NOMO-1 treated with DMSO at 0.1 percent for 48 hours (cell line): ENCODE measurements around the gene KIF3A.
A peak's percentile ranks its signal among the peaks of the same experiment; 100 is the strongest.
"Not testable (repeated sequence)": the region's sequence is repeated elsewhere in the genome, so short reads cannot be mapped to it uniquely, and the experiment has no call there.

ENCODE experiments used
- DNase-seq: peaks from one replicate; lab custom pipeline; 2025; ENCODE audit not compliant: unreplicated experiment; lab: John Stamatoyannopoulos, UW

Gene KIF3A

DNA sequence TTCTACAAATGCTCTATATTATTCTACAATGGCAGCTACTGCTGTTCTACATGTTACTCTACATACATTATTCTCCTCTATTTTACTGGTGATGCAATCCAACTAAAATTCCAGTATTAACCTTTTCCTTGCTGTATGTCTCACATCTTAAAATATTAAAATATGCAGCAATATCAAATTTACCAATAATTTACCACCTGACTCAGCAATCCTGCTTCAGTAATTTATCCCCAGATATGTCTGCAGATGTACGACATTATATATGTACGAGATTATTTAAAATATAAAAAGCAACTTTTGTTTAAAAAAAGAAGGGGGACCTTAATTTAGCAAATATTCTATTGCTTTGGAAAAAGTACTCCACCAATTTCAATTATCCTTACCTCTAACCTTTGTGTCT lies 11.6 kb downstream of the KIF3A start:
- DNase-seq, result no peak

DNA sequence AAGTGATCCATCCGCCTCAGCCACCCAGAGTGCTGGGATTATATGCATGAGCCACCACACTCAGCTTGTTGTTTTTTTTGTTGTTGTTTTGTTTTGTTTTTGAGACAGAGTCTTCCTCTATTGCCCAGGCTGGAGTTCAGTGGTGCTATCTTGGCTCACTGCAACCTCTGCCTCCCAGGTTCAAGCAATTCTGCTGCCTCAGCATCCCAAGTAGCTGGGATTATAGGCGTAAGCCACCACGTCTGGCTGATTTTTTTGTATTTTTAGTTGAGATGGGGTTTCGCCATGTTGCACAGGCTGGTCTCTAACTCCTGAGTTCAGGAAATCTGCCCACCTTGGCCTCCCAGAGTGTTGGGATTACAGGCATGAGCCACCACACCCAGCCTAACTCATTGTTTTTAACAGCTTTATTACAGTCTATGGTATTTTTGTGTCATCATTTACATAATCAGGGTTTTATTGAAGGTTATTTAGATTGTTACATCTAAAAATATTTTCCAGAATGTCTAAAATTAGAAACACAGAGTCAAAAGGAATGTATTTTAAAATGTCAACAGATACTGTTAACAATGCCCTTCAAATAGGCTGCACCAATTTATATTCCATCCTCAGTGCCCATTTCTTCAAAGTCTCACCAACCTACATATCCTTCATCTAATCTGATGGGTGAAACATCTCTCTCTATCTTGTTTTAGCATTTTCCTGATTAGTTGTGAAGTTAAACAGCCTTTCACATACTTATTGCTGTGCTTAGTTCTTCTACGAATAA lies 18.6 kb downstream of the KIF3A start:
- no peak for DNase-seq

DNA sequence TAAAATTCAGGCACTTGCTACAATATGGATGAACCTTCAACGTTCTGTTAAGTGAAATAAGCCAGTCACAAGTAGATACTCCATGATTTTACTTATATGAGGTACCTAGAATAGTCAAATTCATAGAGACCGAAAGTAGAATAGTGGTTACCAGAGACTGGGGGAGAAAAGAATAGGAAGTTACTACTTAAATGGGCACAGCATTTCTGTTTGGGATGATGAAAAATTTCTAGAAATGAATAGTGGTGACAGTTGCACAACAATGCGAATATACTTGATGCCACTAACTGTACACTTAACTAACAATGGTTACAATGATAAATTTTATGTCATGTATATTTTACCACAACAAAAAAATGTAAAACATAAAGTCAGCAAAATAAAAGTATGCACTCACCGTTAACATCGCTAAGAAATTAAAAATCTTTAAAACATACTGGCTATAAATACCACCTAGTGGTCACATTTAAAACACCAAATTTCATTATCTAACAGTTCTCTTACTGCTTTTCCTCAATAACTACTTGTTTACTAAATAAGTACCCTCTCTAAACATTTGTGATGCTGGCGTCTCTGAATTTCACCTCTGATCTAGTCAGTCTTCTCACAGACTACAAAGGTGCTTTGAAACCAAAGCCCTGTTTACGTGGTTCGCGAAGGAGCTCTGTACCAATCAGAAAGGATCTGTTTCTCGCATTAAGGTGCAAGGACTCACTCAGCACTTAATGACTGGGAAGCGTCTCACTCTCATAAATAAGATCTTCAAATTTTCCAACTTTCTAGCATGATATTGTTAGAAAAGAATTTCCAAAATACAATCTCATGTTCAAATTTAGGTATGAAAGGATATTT lies 22.7 kb downstream of the KIF3A start:
- DNase-seq, result peak; percentile 30

DNA sequence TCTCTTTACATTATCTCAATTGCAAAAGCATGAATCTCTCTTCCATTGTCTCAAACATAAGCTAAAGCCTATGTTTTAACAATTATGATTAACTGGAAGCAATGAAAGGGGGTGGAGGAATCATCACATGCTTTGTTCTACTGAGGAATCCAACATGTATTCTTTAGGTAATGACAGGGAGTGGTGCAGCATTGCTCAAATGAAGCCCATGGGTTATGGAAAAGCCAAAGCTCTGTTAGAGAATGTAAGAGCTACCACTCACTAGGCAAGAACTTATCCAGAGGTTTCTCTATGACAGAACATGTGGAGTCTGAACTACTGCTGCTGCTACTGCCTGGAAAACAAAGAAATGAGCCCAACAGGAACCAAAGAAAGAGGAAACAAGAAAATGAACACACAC lies 28.7 kb downstream of the KIF3A start:
- DNase-seq, result no peak

DNA sequence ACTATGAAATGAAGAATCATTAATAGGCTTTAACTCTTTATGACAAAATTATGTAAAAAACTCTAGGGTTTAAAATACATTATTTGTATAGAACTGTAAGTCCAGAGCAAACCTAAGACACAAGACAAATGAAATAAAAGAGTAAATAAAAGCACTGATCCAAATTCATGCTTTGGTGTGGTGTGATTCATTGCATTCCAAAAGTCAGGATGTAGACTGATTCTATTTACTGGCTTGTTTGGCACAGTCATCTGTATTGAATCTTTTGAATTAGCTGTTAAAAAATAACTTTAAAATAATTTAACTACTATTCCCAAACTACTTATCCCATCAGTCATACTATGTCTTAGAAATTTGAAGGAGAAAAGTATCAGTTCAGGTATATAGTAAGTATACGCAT lies 32.5 kb downstream of the KIF3A start:
- DNase-seq, result no peak

GRCh38 chr5:132695956-132696355 lies 41.4 kb downstream of the KIF3A start:
- no peak for DNase-seq

DNA sequence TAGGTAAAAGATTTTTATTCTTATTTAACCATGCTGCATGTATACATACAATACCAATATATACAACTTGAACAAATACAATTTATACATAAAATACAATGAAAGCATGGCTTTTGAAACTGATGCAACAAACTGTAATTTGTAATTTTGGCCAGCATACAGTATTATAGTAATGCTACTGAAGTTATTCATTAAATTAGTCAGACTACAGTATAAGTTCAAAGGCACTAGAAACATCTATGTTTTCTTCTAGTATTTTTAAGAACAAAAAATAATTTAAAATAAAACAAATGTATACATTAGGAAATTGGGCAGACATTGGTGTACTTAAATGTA lies 44.7 kb downstream of the KIF3A start:
- DNase-seq, result no peak

DNA sequence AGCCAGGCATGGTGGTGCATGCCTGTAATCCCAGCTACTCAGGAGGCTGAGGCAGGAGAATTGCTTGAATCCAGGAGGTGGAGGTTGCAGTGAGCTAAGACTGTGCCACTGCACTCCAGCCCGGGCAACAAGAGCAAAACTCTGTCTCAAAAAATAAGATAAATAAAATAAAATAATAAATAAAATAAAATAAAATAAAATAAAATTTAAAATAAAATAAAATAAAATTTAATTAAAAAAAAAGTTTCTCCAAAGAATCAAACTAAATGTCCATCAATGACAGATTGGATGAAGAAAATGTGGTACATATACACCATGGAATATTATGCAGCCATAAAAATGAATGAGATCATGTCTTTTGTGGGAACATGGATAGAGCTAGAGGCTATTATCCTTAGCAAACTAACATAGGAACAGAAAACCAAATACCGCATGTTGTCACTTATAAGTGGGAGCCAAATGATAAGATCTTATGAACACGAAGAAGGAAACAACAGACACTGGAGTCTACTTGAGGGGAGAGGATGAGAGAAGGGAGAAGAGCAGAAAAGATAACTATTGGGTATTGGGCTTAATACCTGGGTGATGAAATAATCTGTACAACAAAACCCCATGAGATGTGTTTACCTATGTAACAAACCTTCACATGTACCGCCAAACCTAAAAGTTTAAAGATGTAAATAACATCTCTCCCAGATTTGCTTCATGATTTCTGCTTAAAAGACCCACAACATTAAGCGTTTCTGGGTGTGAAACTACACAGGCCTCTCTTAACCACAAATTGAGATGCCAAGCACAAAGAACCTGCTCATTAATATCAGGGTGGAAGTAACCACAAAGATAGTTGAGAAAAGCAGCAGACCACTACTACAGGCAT lies 45.4 kb downstream of the KIF3A start:
- not testable (repeated sequence) for DNase-seq

DNA sequence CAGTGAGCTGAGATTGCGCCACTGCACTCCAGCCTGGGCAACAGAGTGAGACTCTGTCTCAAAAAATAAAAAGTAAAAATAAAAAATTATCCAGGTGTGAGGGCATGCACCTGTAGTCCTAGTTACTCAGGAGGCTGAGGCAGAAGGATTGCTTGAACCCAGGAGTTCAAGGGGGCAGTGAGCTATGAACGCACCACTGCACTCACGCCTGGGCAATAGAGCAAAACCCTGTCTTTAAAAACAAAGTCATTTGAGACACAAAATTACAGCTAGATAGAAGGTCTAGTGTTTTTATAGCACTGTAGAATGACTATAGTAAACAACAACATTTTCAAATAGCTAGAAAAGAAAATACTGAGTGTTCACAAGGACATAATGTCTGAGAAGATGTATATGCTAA lies 47.2 kb downstream of the KIF3A start:
- no peak for DNase-seq

- no peak for DNase-seq
Observed at GRCh38 chr5:132689513-132689912, 47.8 kb downstream of the KIF3A start.

DNA sequence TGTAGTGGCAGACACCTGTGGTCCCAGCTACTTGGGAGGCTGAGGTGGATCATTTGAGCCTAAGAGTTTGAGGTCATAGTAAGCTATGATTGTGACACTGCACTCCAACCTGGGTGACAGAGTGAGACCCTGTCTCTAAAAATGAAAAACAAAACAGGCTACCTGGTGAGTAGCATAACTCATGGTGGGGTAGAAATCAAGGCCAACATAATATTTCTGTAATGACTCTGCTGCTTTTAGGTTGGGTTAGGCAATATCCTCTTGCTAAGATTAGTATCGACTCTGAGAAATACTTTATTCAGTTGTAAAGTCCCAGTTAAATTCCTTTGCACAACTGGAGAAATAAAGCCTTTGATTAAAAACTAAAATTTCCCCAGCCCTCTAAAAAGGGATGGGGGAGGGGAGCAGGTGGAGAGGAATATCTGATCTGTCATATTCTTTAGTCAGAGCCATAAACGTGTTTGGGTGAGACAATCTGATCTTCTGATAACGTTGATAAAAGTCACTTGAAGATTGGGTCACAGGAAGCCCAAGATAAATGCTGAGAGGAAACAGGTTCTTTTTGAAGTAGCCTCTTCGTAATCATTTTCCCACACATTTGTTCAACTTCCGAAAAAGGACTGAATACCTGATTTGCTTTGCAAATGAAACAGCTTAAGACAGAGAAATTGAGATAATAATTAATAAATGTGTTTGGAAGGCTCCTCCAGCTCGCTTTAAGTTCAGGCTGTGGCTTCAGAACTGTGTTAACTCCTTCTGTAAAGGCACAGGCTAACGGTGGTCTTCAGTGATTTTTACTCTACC lies 48.6 kb downstream of the KIF3A start:
- DNase-seq, result peak; percentile 58

GRCh38 chr5:132687995-132688394 lies 49.4 kb downstream of the KIF3A start:
- no peak for DNase-seq

DNA sequence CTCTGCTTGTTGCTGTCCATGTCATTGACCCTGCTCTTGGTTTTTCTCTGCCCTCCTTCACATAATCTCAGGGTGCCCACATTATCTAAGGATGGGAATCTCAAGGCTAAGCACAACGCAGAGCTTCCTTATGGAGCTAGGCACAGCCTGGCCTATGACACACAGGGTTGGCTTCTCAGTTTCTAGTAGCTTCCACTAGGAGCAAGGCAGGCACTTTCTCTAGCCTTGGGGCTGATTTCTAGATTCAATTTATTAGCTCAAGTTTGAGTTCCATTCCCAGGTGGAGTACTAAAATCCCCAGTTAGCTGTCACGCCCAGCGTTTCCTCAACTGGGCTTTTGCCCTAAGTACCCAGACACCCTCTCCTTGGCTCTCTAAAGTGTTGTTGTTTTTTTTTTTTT lies 51.2 kb downstream of the KIF3A start:
- no peak for DNase-seq

- no peak for DNase-seq
Observed at GRCh38 chr5:132684922-132685720, 52.2 kb downstream of the KIF3A start.

DNA sequence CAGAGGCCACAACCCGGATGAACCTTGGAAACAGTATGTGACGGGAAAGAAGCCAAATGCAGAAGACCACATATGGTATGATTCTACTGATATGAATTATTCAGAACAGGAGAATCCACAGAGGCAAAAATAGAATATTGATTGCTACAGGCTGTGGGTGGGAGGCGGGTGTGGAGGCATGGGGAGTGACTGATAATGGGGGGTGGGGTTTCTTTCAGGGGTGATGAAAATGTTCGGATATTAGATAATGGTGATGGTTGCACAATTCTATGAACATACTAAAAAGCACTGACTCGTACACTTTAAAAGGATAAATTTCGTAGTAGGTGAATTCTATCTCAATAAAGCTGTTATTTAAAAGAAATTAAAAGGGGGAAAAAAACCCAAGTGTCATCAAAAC lies 52.9 kb downstream of the KIF3A start:
- DNase-seq, result no peak

GRCh38 chr5:132681983-132682382 lies 55.4 kb downstream of the KIF3A start:
- DNase-seq, result no peak

DNA sequence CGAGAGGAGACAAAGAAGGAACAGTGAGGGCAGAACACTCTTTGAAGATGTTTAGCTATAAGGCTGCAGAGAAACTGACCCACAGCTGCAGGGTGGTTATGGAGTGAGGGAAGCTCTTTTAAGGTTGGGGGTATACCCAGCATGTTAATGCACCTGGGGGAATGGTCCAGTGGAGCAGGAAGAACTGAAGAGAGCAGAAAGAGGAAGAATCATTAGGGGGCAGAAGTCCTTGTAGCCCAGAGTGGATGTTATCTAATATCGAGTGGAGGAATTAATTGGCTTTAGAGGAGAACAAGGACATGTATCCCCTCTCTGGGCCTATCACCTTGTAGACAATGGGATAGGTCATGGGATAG lies 55.9 kb downstream of the KIF3A start:
- no peak for DNase-seq

DNA sequence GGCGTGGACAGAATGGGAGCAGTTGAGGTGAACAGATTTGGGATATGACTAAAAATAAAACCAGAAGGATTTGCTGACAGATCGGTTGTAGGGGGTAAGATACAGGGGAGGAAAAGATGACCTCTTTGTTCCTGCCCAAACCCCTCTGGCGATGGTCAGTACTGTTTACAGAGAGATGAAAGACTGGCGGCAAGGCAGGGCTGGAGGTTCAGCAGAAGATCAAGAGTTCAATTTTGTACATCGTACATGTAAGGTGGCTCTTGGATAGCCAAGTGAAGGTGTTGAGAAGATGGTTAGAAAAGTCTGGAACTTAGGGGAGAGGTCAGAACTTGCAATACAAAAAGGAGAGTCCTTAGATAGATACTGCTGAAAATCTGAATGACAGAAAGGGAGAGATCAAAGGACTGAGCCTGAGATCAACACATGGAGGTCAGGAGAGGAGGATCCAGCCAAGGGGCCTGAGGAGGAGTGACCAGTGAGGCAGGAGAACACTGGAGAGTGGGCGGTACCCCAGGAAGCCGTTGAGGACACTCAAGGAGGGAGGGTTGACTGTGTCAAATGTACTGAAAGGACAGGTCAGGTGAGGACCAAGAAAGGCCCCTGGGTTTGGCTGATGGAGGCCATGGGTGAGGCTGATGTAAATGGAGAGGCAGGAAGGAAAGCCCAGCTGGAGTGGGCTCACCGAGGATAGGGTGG lies 56.4 kb downstream of the KIF3A start:
- no peak for DNase-seq

DNA sequence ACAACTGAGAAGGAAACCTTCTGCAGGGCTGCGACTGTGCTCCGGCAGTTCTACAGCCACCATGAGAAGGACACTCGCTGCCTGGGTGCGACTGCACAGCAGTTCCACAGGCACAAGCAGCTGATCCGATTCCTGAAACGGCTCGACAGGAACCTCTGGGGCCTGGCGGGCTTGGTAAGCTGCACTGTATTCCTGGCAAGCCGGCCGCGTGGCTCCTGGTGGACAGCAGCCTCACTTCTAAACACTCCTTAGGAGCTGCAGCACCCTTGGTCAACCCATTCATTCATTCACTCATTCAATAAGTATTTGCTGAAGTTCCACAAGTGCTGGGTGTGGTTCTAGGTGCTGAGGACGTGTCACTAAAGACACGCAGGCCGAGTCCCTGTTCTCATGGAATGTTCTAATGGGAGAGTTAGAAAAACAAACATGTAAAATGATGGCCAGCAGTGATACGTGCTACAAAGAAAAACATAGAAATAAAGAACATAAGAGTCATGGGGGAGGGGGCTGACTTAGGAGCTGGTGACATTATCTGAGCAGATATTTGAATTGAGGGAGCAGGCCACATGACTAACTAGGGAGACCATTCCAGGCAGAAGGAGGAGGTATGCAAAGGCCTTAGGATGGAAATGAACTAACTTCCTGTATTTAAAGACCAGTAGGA lies 57.5 kb downstream of the KIF3A start:
- no peak for DNase-seq
